Upper lobe of left lung (tissue), 6 donors: ENCODE data around the gene SHISA5. TPM values are rescaled to one million over a fixed set of nuclear protein-coding genes. Genes with fewer than 3 reads are reported as not detected.

ENCODE experiments used
- ATAC-seq, 2 donors: fragments of 200-7000 bp; cut with Tn5 transposase; one replicate each; pipeline ENCODE4 v1.9.1; 2022; ENCODE audit warnings: mild to moderate bottlenecking in 2 of 2, moderate library complexity in 2 of 2; ENCODE audit not compliant: low FRiP score in 2 of 2
- DNase-seq, 2 donors: peaks; one replicate each; pipeline ENCODE4 v3.0.0-alpha.2; 2019 to 2020
- H3K27ac ChIP-seq, 4 donors: fragments of 200-600 bp; sonication (generic); one replicate each; pipeline ENCODE4 v1.5.1; 2016 to 2019
- H3K27me3 ChIP-seq, 4 donors: fragments of 200-600 bp; sonication (generic); one replicate each; pipeline ENCODE4 v1.5.1; 2017 to 2019
- H3K36me3 ChIP-seq, 4 donors: fragments of 200-600 bp; sonication (generic); one replicate each; pipeline ENCODE4 v1.5.1; 2016 to 2019
- H3K4me1 ChIP-seq, 4 donors: fragments of 200-600 bp; sonication (generic); one replicate each; pipeline ENCODE4 v1.5.1; 2018 to 2019
- H3K4me3 ChIP-seq, 4 donors: fragments of 200-600 bp; sonication (generic); one replicate each; pipeline ENCODE4 v1.5.1; 2017 to 2019; ENCODE audit warnings: mild to moderate bottlenecking in 2 of 4, moderate library complexity in 1 of 4
- H3K9me3 ChIP-seq, 4 donors: fragments of 200-600 bp; sonication (generic); one replicate each; pipeline ENCODE4 v1.5.1; 2018 to 2019
- EP300 ChIP-seq, 4 donors: sonication (generic); formaldehyde crosslinking; IDR thresholded peaks; one replicate each; pipeline ENCODE4 v1.5.1; 2017; ENCODE audit warnings: antibody characterized with exemption in 4 of 4, control low read depth in 2 of 4
- POLR2A ChIP-seq, 4 donors: fragments of 450-650 bp; IDR thresholded peaks; one replicate each; pipeline ENCODE4 v1.5.1; 2016 to 2017; ENCODE audit warnings: antibody characterized with exemption in 4 of 4, mild to moderate bottlenecking in 2 of 4
- POLR2AphosphoS5 ChIP-seq, 2 donors: sonication (generic); formaldehyde crosslinking; IDR thresholded peaks; one replicate each; pipeline ENCODE4 v1.5.1; 2017; ENCODE audit warnings: antibody characterized with exemption in 2 of 2
- WGBS, 2 donors: methylation state at CpG; one replicate each; pipeline ENCODE4 v1.1.5; 2017 to 2018; 5-methylcytosine and 5-hydroxymethylcytosine counted together
- total RNA-seq, 6 donors: library from RNA; depleted of rRNA in 4 of 6; stranded (reverse); fragments of >200 nt in 4 of 6; gene quantifications; one replicate each; pipeline versions ENCODE4 v1.1.0 to v1.2.1, GENCODE V29; 2016 to 2021
- TF ChIP-seq, protein P1 (sequence below), 6 experiments: fragments of 450-650 bp in 4 of 6; fragments of 200-600 bp in 2 of 6; sonication (generic) in 2 of 6; IDR thresholded peaks; one replicate each; pipeline ENCODE4 v1.5.1; 2016 to 2019; ENCODE audit warnings: antibody characterized with exemption in 6 of 6
- donor health status: DM: no; HTN: no; CAD: no; lungs with moderate emphysema.
- donor health status: DM: no; HTN: yes; CAD: no; lungs with severe emphysema.

Gene SHISA5
- total RNA-seq, 6 donors from 2014 or later, result 67.1 to 228 (median 148) TPM

DNA sequence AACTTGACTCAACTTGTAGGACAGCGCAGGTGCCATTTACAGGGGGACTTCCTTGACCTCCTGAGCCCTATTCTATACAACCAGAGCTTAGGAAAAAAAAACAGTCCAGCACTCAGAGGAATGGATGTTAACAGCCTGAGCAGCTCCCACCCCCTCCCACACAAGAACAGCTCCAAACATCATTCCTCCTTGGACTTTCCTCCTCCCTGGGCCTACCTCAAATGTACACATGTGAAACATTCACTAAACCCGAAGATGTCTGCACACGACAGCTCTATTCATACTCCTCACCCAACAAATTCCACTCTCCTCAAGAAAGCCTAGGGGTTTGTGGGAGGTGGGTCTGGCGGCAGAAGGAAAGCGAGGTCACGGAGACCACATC is 57.9 kb downstream of the SHISA5 start:
- peaks cover 27 to 41% (median 28%) of the 10 kb centered on the region in 4 donors for H3K4me1 ChIP-seq
- no peak for ATAC-seq
- no peaks in the 10 kb centered on the region for H3K9me3 ChIP-seq
- no peaks in the 10 kb centered on the region for H3K27me3 ChIP-seq
- peak overlapping the region; percentile 79 to 86 (median 85) for H3K4me3 ChIP-seq
- TF ChIP-seq, protein P1, sequence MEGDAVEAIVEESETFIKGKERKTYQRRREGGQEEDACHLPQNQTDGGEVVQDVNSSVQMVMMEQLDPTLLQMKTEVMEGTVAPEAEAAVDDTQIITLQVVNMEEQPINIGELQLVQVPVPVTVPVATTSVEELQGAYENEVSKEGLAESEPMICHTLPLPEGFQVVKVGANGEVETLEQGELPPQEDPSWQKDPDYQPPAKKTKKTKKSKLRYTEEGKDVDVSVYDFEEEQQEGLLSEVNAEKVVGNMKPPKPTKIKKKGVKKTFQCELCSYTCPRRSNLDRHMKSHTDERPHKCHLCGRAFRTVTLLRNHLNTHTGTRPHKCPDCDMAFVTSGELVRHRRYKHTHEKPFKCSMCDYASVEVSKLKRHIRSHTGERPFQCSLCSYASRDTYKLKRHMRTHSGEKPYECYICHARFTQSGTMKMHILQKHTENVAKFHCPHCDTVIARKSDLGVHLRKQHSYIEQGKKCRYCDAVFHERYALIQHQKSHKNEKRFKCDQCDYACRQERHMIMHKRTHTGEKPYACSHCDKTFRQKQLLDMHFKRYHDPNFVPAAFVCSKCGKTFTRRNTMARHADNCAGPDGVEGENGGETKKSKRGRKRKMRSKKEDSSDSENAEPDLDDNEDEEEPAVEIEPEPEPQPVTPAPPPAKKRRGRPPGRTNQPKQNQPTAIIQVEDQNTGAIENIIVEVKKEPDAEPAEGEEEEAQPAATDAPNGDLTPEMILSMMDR (IDR thresholded peaks at IDR 0.05), result no peak
- TF ChIP-seq POLR2A (IDR thresholded peaks at IDR 0.05), result no peak
- no peak for TF ChIP-seq POLR2AphosphoS5 (IDR thresholded peaks at IDR 0.05)
- no peak for TF ChIP-seq EP300 (IDR thresholded peaks at IDR 0.05)
- peaks cover 0 to 41% (median 17%) of the 10 kb centered on the region in 4 donors for H3K36me3 ChIP-seq
- H3K27ac ChIP-seq, result peak overlapping the region; percentile 87 to 96 (median 94)
- DNase-seq, result no peak
- 18 to 33% methylated on average over 3 to 6 of the region's 6 CpGs for WGBS, 2 donors

DNA sequence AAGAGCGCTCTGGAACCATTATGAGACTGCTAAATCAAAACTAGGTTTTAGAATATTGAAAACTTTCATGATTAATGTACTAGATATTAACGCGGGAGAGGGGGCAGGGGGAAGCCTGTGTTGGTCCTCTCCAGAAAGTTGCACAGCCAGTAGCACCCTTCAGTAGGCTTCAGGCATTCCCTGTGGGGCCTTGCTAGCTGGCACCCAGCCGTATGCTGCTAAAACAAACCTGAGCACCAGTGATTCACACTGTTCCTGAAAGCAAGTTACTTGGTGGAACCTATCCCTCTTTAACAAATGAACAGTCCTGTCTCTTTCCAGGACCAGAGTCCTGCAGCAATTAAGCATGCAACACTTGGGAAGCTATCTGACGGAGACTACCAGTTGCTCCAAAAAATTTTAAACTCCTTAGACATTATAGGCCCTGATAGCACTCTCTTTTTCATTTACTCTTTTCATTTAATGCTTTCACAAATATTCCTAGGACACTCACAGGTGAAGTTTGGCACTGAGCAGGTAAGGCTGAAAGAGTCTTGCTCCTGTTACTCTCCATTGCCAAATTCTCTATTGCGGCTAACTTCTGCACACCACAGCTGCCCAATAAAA is 58.6 kb downstream of the SHISA5 start:
- H3K9me3 ChIP-seq, result no peaks in the 10 kb centered on the region
- ATAC-seq (no peak), DNase-seq (no peak)
- H3K27ac ChIP-seq, result no peak overlapping the region
- H3K36me3 ChIP-seq, result peaks cover 0 to 38% (median 15%) of the 10 kb centered on the region in 4 donors
- TF ChIP-seq, protein P1 (IDR thresholded peaks at IDR 0.05), result no peak
- TF ChIP-seq POLR2A (IDR thresholded peaks at IDR 0.05) (no peak), POLR2AphosphoS5 (IDR thresholded peaks at IDR 0.05) (no peak), EP300 (IDR thresholded peaks at IDR 0.05) (no peak)
- H3K27me3 ChIP-seq, result no peaks in the 10 kb centered on the region
- H3K4me1 ChIP-seq, result peaks cover 29 to 46% (median 30%) of the 10 kb centered on the region in 4 donors
- WGBS, 2 donors, result 69 to 74% methylated on average over 5 to 6 of the region's 6 CpGs
- H3K4me3 ChIP-seq, result peak overlapping the region in 1 of 4 donors; percentile 85

DNA sequence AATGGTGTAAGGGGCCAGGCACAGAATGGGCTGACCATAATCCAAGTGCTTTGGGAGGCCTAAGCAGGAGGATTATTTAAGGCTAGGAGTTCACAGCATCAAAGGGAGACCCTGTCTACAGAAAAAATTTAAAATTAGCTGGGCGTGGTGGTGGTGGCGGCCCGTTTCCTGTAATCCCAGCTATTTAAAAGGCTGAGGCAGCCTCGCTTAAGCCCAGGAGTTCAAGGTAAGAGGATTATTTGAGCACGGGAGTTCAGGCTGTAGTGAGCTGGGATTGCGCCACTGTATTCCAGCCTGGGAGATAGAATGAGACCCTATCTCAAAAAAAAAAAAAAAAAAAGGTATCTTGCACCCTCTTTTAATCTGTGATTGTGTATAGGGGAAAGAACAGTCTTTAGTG is 62.0 kb downstream of the SHISA5 start:
- Histone ChIP-seq H3K27ac (no peak overlapping the region), H3K4me1 (peaks cover 26 to 45% (median 29%) of the 10 kb centered on the region in 4 donors), H3K4me3 (peak overlapping the region in 1 of 4 donors; percentile 74), H3K36me3 (peaks cover 0 to 38% (median 15%) of the 10 kb centered on the region in 4 donors), H3K27me3 (no peaks in the 10 kb centered on the region), H3K9me3 (no peaks in the 10 kb centered on the region)
- no peak for TF ChIP-seq POLR2AphosphoS5 (IDR thresholded peaks at IDR 0.05)
- TF ChIP-seq EP300 (IDR thresholded peaks at IDR 0.05), result no peak
- TF ChIP-seq, protein P1 (IDR thresholded peaks at IDR 0.05), result no peak
- TF ChIP-seq POLR2A (IDR thresholded peaks at IDR 0.05), result no peak
- DNase-seq (no peak), ATAC-seq (no peak)
- 79 to 81% methylated on average over 6 of the region's 6 CpGs for WGBS, 2 donors

DNA sequence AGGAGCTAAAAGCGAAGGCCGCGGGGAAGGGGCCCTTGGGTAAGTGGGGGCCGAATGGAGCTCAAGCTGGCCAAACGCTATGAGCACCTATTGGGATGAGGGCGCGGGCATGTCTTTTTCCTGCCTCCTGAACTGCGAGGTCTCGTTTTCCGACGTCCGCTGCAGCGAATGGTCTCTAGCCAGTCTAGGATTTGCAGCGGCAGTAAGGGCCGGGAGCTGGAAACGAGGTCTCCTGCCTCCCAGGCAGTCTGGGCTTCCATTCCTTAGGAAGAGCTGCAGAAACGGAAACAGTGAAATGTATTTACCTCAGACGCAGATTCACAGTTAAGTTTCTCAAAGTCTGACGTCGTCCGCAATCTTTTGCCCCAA is 63.4 kb downstream of the SHISA5 start:
- Histone ChIP-seq H3K9me3 (no peaks in the 10 kb centered on the region), H3K4me1 (peaks cover 23 to 44% (median 29%) of the 10 kb centered on the region in 4 donors), H3K27me3 (no peaks in the 10 kb centered on the region), H3K27ac (peak overlapping the region; percentile 91 to 96 (median 94)), H3K36me3 (peaks cover 0 to 38% (median 15%) of the 10 kb centered on the region in 4 donors), H3K4me3 (peak overlapping the region; percentile 45 to 94 (median 74))
- WGBS, 2 donors, result 1 to 2% methylated on average over 21 of the region's 21 CpGs
- ATAC-seq (peak; percentile 1 to 4), DNase-seq (no peak)
- TF ChIP-seq, protein P1 (IDR thresholded peaks at IDR 0.05), result no peak
- no peak for TF ChIP-seq EP300 (IDR thresholded peaks at IDR 0.05)
- TF ChIP-seq POLR2AphosphoS5 (IDR thresholded peaks at IDR 0.05), result no peak
- no peak for TF ChIP-seq POLR2A (IDR thresholded peaks at IDR 0.05)
